Prostate gland (tissue), 2 donors: ENCODE results near the gene CPED1.

ENCODE experiments used
- POLR2A ChIP-seq: fragments of 450-650 bp; IDR thresholded peaks from one replicate; pipeline ENCODE4 v1.6.1; 2016; ENCODE audit warnings: antibody characterized with exemption, mild to moderate bottlenecking
- TF ChIP-seq, protein P1 (sequence below), 4 experiments: fragments of 200-600 bp in 2 of 4; fragments of 450-650 bp in 2 of 4; sonication (generic) in 2 of 4; IDR thresholded peaks; 1 replicate in 3 of 4; 2 replicates in 1 of 4; pipeline ENCODE4 v1.5.1; 2016 to 2019; ENCODE audit warnings: antibody characterized with exemption in 4 of 4, mild to moderate bottlenecking in 2 of 4, moderate library complexity in 2 of 4

DNA sequence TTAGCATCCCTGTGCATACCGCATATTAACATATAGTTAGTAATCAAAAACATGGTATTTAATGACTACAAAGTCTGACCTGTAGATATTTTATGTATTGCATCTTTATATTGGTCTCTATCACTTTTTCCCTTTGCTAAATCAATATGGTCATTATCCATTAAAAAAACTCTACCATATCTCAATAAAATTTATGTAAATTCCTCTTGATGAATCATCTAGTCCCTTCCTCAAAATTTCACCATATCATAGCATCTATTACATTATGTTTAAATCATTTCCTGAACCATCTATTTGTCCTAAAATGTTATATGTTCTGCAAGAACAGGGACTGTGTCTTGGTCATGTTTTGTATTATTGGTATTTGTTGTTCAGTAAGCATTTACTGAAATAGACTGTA, 45.6 kb upstream of the CPED1 start:
- TF ChIP-seq POLR2A = no peak
- TF ChIP-seq, protein P1, sequence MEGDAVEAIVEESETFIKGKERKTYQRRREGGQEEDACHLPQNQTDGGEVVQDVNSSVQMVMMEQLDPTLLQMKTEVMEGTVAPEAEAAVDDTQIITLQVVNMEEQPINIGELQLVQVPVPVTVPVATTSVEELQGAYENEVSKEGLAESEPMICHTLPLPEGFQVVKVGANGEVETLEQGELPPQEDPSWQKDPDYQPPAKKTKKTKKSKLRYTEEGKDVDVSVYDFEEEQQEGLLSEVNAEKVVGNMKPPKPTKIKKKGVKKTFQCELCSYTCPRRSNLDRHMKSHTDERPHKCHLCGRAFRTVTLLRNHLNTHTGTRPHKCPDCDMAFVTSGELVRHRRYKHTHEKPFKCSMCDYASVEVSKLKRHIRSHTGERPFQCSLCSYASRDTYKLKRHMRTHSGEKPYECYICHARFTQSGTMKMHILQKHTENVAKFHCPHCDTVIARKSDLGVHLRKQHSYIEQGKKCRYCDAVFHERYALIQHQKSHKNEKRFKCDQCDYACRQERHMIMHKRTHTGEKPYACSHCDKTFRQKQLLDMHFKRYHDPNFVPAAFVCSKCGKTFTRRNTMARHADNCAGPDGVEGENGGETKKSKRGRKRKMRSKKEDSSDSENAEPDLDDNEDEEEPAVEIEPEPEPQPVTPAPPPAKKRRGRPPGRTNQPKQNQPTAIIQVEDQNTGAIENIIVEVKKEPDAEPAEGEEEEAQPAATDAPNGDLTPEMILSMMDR (IDR thresholded peaks at IDR 0.05) = no peak
